Nephron (organoid): ENCODE measurements around the gene CNPY1.

ENCODE experiments used
- H3K27ac Mint-ChIP-seq, 3 experiments: 2 replicates each; pipeline ENCODE4 v1.8.0; 2020; ENCODE audit warnings: mixed read lengths in 3 of 3, mild to moderate bottlenecking in 2 of 3, moderate library complexity in 1 of 3
- H3K27me3 Mint-ChIP-seq: 2 replicates; pipeline ENCODE4 v1.8.0; 2021; ENCODE audit warnings: low read depth, mild to moderate bottlenecking, moderate library complexity, mixed read lengths
- H3K36me3 Mint-ChIP-seq: 2 replicates; pipeline ENCODE4 v1.8.0; 2020; ENCODE audit warnings: low read depth, mixed read lengths
- H3K4me1 Mint-ChIP-seq: 2 replicates; pipeline ENCODE4 v1.8.0; 2020; ENCODE audit warnings: mixed read lengths
- H3K4me3 Mint-ChIP-seq, 3 experiments: 2 replicates each; pipeline ENCODE4 v1.8.0; 2020; ENCODE audit warnings: mild to moderate bottlenecking in 3 of 3, mixed read lengths in 3 of 3, moderate library complexity in 2 of 3
- H3K9me3 Mint-ChIP-seq: 2 replicates; pipeline ENCODE4 v1.8.0; 2020; ENCODE audit warnings: mixed read lengths
- TF ChIP-seq, protein P1 (sequence below), 3 experiments: fragments of 200-600 bp; sonication (generic); IDR thresholded peaks; one replicate each; pipeline ENCODE4 v1.5.0; 2021; ENCODE audit warnings: antibody characterized with exemption in 3 of 3; ENCODE audit not compliant: unreplicated experiment in 3 of 3

Gene CNPY1

DNA sequence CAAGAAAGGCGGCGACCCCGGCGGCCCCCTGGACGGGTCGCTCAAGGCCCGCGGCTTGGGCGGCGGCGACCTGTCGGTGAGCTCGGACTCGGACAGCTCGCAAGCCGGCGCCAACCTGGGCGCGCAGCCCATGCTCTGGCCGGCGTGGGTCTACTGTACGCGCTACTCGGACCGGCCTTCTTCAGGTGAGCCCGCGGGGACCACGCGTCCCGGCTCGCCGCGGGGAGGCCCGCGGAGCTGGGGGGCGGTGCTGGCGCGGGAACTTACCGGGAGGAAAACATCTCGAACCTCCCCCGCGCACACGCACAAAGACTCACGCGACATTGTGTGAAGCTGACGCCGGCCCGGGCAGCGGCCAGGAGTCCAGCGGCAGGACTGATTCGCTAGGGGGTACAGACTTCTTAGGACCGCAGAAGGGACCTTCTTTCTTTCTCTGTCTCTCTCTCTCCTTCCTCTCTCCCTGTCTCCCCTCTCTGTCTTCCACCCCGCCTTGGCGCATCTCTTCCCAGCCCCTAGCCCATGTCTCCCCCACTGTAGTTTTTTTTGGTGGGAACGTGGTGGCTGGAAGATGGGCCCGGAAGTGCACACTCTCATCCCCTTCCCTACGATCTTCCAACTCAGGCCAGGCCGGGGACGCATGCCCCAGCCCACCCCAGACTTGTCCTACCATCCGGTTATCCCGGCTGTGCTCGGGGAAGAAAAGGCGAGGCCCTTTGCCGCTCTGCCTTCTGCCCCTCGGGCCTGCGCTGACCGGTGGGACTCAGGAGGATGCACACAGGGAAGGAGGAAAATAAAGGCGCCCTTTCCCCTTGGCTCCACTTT is 87.3 kb downstream of the CNPY1 start:
- Mint-ChIP-seq H3K9me3 (no peaks in the 10 kb centered on the region), H3K4me1 (peaks cover 24% of the 10 kb centered on the region), H3K4me3 (peak overlapping the region; percentile 73 to 81 (median 77)), H3K36me3 (no peaks in the 10 kb centered on the region), H3K27ac (no peak overlapping the region), H3K27me3 (peaks cover 93% of the 10 kb centered on the region)
- TF ChIP-seq, protein P1, sequence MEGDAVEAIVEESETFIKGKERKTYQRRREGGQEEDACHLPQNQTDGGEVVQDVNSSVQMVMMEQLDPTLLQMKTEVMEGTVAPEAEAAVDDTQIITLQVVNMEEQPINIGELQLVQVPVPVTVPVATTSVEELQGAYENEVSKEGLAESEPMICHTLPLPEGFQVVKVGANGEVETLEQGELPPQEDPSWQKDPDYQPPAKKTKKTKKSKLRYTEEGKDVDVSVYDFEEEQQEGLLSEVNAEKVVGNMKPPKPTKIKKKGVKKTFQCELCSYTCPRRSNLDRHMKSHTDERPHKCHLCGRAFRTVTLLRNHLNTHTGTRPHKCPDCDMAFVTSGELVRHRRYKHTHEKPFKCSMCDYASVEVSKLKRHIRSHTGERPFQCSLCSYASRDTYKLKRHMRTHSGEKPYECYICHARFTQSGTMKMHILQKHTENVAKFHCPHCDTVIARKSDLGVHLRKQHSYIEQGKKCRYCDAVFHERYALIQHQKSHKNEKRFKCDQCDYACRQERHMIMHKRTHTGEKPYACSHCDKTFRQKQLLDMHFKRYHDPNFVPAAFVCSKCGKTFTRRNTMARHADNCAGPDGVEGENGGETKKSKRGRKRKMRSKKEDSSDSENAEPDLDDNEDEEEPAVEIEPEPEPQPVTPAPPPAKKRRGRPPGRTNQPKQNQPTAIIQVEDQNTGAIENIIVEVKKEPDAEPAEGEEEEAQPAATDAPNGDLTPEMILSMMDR (IDR thresholded peaks at IDR 0.05; ENCODE audit: unreplicated experiment in 3 of 3): no peak

DNA sequence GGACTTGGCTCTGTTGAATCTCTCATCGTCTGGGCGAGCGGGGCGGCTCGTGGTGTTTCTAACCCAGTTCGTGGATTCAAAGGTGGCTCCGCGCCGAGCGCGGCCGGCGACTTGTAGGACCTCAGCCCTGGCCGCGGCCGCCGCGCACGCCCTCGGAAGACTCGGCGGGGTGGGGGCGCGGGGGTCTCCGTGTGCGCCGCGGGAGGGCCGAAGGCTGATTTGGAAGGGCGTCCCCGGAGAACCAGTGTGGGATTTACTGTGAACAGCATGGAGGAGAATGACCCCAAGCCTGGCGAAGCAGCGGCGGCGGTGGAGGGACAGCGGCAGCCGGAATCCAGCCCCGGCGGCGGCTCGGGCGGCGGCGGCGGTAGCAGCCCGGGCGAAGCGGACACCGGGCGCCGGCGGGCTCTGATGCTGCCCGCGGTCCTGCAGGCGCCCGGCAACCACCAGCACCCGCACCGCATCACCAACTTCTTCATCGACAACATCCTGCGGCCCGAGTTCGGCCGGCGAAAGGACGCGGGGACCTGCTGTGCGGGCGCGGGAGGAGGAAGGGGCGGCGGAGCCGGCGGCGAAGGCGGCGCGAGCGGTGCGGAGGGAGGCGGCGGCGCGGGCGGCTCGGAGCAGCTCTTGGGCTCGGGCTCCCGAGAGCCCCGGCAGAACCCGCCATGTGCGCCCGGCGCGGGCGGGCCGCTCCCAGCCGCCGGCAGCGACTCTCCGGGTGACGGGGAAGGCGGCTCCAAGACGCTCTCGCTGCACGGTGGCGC is 88.1 kb downstream of the CNPY1 start, which contains the start of gene EN2:
Gene EN2 (plus strand): TSS at position 19 of the 767 bp plus-strand sequence. CDS start 249 bp downstream, at position 268.
- TF ChIP-seq, protein P1 (IDR thresholded peaks at IDR 0.05; ENCODE audit: unreplicated experiment in 3 of 3): no peak
- Mint-ChIP-seq H3K27me3 (peaks cover 93% of the 10 kb centered on the region), H3K36me3 (no peaks in the 10 kb centered on the region), H3K27ac (no peak within 1 kb of the TSS), H3K9me3 (no peaks in the 10 kb centered on the region), H3K4me1 (peaks cover 24% of the 10 kb centered on the region), H3K4me3 (peak within 1 kb of the TSS; percentile 80 to 85 (median 80))

DNA sequence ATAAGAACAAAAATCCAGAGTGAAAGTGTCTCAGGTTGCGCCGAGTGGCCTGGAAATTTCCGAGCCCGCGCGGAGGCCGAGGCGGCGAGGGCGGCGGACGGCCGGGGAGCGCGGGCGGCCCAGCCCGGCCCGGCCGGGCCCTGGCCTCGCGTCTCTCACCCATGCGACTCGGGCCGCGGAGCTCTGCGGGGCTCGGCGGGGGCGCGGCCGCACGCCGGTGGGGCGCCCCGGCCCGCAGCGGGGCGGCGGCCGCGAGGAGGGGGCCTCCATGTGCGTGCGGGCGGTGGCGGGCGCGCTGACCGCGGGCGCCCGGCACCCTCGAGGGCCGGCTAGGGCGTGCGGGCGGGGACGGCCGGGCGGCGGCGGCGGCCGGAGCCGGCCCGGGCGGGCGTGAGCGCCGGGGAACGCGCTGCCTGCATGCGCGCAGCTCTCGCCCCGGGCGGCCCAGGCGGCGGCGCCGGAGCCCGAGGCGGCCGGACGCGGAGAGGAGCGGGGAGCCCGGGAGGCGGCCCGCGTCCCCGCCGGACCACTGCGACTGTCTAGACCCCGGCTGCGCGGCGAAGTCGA is 88.7 kb downstream of the CNPY1 start:
- Mint-ChIP-seq H3K4me1 (peaks cover 24% of the 10 kb centered on the region), H3K27me3 (peaks cover 93% of the 10 kb centered on the region), H3K4me3 (peak overlapping the region; percentile 80 to 85 (median 80)), H3K27ac (no peak overlapping the region), H3K9me3 (no peaks in the 10 kb centered on the region), H3K36me3 (no peaks in the 10 kb centered on the region)
- TF ChIP-seq, protein P1 (IDR thresholded peaks at IDR 0.05; ENCODE audit: unreplicated experiment in 3 of 3): no peak

DNA sequence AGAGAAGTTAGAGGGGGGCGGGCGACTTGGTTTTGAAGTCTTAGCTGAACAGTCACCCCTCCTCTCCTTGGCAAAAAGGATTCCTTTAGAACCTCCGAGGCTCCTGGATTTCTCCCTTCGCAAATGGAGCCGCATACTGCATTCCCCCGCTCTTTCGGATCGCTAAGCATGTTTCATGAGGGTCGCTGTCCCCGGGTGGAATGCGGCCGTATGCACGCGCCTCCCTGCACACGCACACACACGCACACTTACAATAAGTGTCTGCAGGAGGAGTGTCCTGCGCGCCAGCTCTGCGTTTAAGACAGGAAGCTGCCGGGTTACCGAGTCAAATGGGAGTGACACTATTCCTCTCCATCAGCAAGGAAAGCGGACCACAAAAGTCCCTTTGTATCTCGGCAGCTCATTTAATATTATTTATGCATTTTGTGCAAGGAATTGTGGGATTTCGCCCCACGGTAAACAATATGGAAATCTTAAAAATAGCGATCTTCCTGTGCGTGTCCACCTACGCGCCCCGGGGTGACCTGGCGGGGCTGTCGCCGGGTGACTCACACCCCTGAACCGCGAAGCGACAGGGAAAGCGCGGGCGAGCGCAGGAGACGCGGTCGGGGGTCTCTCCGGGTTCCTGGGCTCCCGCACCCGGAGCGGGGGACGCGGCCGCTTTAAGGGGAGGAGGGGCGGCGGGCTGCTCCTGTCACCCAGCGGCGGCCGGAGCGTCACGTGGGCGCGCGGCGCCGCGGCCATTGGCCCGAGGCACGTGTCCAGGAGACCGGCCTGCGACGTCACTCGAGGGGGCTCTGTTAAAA is 89.4 kb downstream of the CNPY1 start:
- Mint-ChIP-seq H3K36me3 (no peaks in the 10 kb centered on the region), H3K27me3 (peaks cover 93% of the 10 kb centered on the region), H3K9me3 (no peaks in the 10 kb centered on the region), H3K4me1 (peaks cover 24% of the 10 kb centered on the region), H3K27ac (no peak overlapping the region), H3K4me3 (peak overlapping the region; percentile 80 to 85 (median 80))
- TF ChIP-seq, protein P1 (IDR thresholded peaks at IDR 0.05; ENCODE audit: unreplicated experiment in 3 of 3): no peak
